Transverse colon (tissue), 4 donors: ENCODE measurements around the gene CYRIA. TPM values are rescaled to one million over a fixed set of nuclear protein-coding genes. Genes with fewer than 3 reads are reported as not detected.

ENCODE experiments used
- DNase-seq: peaks from one replicate; pipeline ENCODE4 v3.0.0-alpha.2; 2019
- H3K27ac ChIP-seq, 4 donors: fragments of 200-600 bp; sonication (generic); 2 replicates each; pipeline ENCODE4 v1.5.1; 2016 to 2018; ENCODE audit warnings: inconsistent platforms in 4 of 4
- H3K27me3 ChIP-seq: fragments of 200-600 bp; sonication (generic); 2 replicates; pipeline ENCODE4 v1.5.1; 2017; ENCODE audit warnings: inconsistent platforms
- H3K36me3 ChIP-seq, 4 donors: fragments of 200-600 bp; sonication (generic); 2 replicates each; pipeline ENCODE4 v1.5.1; 2017 to 2019; ENCODE audit warnings: inconsistent platforms in 4 of 4
- H3K4me1 ChIP-seq, 4 donors: fragments of 200-600 bp; sonication (generic); 2 replicates each; pipeline ENCODE4 v1.5.1; 2017 to 2020; ENCODE audit warnings: inconsistent platforms in 4 of 4
- H3K4me3 ChIP-seq, 4 donors: fragments of 200-600 bp; sonication (generic); 1 replicate in 1 of 4; 2 replicates in 3 of 4; pipeline versions ENCODE4 v1.5.1 to v1.6.1; 2017 to 2019; ENCODE audit warnings: inconsistent platforms in 4 of 4
- H3K9me3 ChIP-seq, 2 donors: fragments of 200-600 bp; sonication (generic); 2 replicates each; pipeline ENCODE4 v1.5.1; 2017 to 2019; ENCODE audit warnings: inconsistent platforms in 2 of 2
- CTCF ChIP-seq, 5 experiments: fragments of 200-600 bp in 3 of 5; fragments of 450-650 bp in 2 of 5; sonication (generic) in 3 of 5; IDR thresholded peaks; 1 replicate in 2 of 5; 2 replicates in 3 of 5; pipeline ENCODE4 v1.5.1; 2016 to 2017; ENCODE audit warnings: antibody characterized with exemption in 5 of 5, inconsistent platforms in 3 of 5, mild to moderate bottlenecking in 2 of 5, moderate library complexity in 1 of 5
- EP300 ChIP-seq: sonication (generic); formaldehyde crosslinking; IDR thresholded peaks from one replicate; pipeline ENCODE4 v1.6.1; 2017; ENCODE audit warnings: antibody characterized with exemption, low read depth
- POLR2A ChIP-seq: fragments of 450-650 bp; IDR thresholded peaks from one replicate; pipeline ENCODE4 v1.6.1; 2016; ENCODE audit warnings: antibody characterized with exemption, mild to moderate bottlenecking, moderate library complexity
- POLR2AphosphoS5 ChIP-seq, 3 donors: sonication (generic); formaldehyde crosslinking; IDR thresholded peaks; one replicate each; pipeline ENCODE4 v1.6.1; 2016; ENCODE audit warnings: antibody characterized with exemption in 3 of 3
- WGBS, 2 donors: methylation state at CpG; one replicate each; pipeline ENCODE4 v1.1.5; 2018; ENCODE audit warnings: low coverage in 1 of 2; 5-methylcytosine and 5-hydroxymethylcytosine counted together
- in situ Hi-C, 4 donors: fragments of 200-750 bp; cut with MboI; loops; one replicate each; pipeline versions ENCODE4 v1.15.0 to v1.15.1; 2017; ENCODE audit warnings: low sequenced_read_pairs in 3 of 4, low pct_ligation_motif_present in 1 of 4, low pct_unique_long_range_greater_than_20kb in 1 of 4
- intact Hi-C: fragments of 100-400 bp; cut with DNase I; formaldehyde crosslinking; loops from one replicate; pipeline ENCODE4 v1.15.1; 2023; ENCODE audit warnings: low total_unique reads
- total RNA-seq, 4 donors: library from RNA; depleted of rRNA; stranded (reverse); fragments of >200 nt; gene quantifications; one replicate each; pipeline ENCODE4 v1.1.0, GENCODE V29; 2016

Gene CYRIA
- total RNA-seq, 4 donors from 2014 or later: 0.20 to 8.4 (median 2.6) TPM

DNA sequence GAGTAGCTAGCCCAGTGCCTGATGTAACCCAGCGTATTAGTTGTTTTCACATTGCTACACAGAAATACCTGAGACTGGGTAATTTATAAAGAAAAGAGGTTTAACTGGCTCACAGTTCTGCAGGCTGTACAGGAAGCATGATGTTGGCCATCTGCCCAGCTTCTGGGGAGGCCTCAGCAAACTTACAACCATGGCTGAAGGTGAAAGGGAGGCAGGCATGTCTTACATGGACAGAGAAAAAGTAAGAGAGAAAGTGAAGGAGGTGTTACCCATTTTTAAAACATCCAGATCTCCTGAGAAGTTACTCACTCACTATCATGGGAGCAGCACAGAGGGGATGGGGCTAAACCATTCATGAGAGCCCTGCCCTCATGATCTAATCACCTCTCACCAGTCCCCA lies 6.1 kb upstream of the CYRIA start:
- H3K27me3 ChIP-seq: peaks cover 2% of the 10 kb centered on the region
- no peaks in the 10 kb centered on the region for H3K36me3 ChIP-seq
- intact Hi-C loops (no loop called here), in situ Hi-C loops (no loop called here)
- TF ChIP-seq POLR2A (no peak), POLR2AphosphoS5 (IDR thresholded peaks at IDR 0.05) (no peak), CTCF (IDR thresholded peaks at IDR 0.05) (no peak), EP300 (no peak)
- no peak overlapping the region for H3K27ac ChIP-seq
- H3K4me3 ChIP-seq: no peak overlapping the region
- no peaks in the 10 kb centered on the region for H3K4me1 ChIP-seq
- whole genome bisulfite sequencing, 2 donors: 70 to 83% methylated on average over 1 of the region's 1 CpG
- H3K9me3 ChIP-seq: no peaks in the 10 kb centered on the region
- DNase-seq: no peak

GRCh38 chr2:16669388-16669787 lies 3.8 kb upstream of the CYRIA start:
- DNase-seq: no peak
- Histone ChIP-seq H3K27me3 (peaks cover 20% of the 10 kb centered on the region), H3K9me3 (no peaks in the 10 kb centered on the region), H3K4me1 (peaks cover 0 to 16% (median 8%) of the 10 kb centered on the region in 4 donors), H3K36me3 (no peaks in the 10 kb centered on the region), H3K4me3 (no peak overlapping the region), H3K27ac (no peak overlapping the region)
- intact Hi-C loops: no loop called here
- TF ChIP-seq POLR2A (no peak), EP300 (no peak), CTCF (IDR thresholded peaks at IDR 0.05) (no peak), POLR2AphosphoS5 (IDR thresholded peaks at IDR 0.05) (no peak)
- in situ Hi-C loops: no loop called here
- whole genome bisulfite sequencing, 2 donors: 48 to 60% methylated on average over 1 to 3 of the region's 3 CpGs

- H3K4me3 ChIP-seq: peak overlapping the region in 1 of 4 donors; percentile 53
- H3K27me3 ChIP-seq: peaks cover 25% of the 10 kb centered on the region
- peak overlapping the region in 1 of 4 donors; percentile 58 for H3K27ac ChIP-seq
- WGBS, 2 donors: 28 to 53% methylated on average over 3 to 8 of the region's 8 CpGs
- peaks cover 2 to 40% (median 10%) of the 10 kb centered on the region in 4 donors for H3K4me1 ChIP-seq
- TF ChIP-seq CTCF (IDR thresholded peaks at IDR 0.05) (no peak), POLR2A (no peak), POLR2AphosphoS5 (IDR thresholded peaks at IDR 0.05) (no peak), EP300 (no peak)
- H3K9me3 ChIP-seq: no peaks in the 10 kb centered on the region
- no peak for DNase-seq
- intact Hi-C loops (no loop called here), in situ Hi-C loops (no loop called here)
- no peaks in the 10 kb centered on the region for H3K36me3 ChIP-seq
Observed at GRCh38 chr2:16666449-16666801, 791 bp upstream of the CYRIA start.

GRCh38 chr2:16664809-16665747 lies 556 bp downstream of the CYRIA start:
- Histone ChIP-seq H3K9me3 (no peaks in the 10 kb centered on the region), H3K4me1 (peaks cover 2 to 50% (median 10%) of the 10 kb centered on the region in 4 donors), H3K36me3 (no peaks in the 10 kb centered on the region), H3K4me3 (peak overlapping the region; percentile 44 to 74 (median 56)), H3K27me3 (peaks cover 25% of the 10 kb centered on the region), H3K27ac (peak overlapping the region; percentile 61 to 79 (median 73))
- in situ Hi-C loops: no loop called here
- intact Hi-C loops: no loop called here
- 13 to 14% methylated on average over 1 to 18 of the region's 34 CpGs for WGBS, 2 donors
- TF ChIP-seq POLR2AphosphoS5 (IDR thresholded peaks at IDR 0.05) (no peak), EP300 (no peak), CTCF (IDR thresholded peaks at IDR 0.05) (no peak), POLR2A (no peak)
- no peak for DNase-seq
